Regular cardiac myocyte (primary cell): Measurements from ENCODE around the gene TLR5. TPM values are rescaled to one million over a fixed set of nuclear protein-coding genes. Genes with fewer than 3 reads are reported as not detected.

Experiments
- total RNA-seq: library from RNA; depleted of rRNA; stranded (reverse); fragments of >200 nt; gene quantifications from 2 replicates; pipeline ENCODE4 v1.2.3, GENCODE V29; 2014

The TLR5 gene
- total RNA-seq = 0.28 and 0.58 TPM in 2 replicates

DNA sequence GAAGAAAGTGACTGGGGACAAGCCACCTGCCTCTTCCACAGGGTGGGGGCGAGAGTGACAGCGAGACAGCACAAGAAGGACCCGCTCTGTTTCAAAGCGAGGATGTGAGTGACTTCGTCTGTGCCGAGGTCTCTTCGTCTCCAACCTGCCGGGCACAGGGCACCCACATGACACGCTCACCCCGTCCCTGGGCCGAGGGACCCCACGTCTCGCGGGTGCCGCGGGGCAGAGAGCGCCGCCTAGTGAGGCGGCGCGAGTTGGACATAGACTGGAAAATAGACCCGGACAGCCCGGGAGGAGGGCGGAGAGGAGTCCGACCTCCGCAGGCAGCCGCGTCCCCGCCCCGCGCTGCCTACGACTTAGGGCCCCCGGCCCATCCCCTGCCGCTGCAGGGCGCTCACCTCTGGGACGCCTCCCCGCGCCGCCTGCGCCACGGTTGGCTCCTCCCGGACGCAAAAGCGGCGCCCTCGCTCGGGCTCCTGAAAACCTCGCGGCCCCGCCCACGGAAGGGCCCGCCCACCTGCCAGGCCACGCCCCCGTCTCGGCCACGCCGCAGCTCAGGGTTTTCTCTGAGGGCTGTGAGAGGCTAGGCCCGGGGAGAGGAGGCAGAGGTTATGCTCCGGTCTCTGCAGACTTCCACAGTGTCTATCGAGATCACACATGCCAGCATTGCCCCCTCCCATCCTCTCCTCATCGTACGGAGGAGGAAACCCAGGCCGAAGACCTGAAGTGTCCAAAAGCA, at the start of gene TLR5:
Gene TLR5 (minus strand): TSS at position 454 of the 742 bp plus-strand sequence. CDS start 30,217 bp downstream, outside the sequence.

Other genes starting within 250 kb of the TLR5 start
- under 0.01 TPM in 2 replicates for gene SUSD4, start 220.9 kb upstream of the TLR5 start, total RNA-seq